ENCODE data around the gene BRWD1.

The BRWD1 gene

DNA sequence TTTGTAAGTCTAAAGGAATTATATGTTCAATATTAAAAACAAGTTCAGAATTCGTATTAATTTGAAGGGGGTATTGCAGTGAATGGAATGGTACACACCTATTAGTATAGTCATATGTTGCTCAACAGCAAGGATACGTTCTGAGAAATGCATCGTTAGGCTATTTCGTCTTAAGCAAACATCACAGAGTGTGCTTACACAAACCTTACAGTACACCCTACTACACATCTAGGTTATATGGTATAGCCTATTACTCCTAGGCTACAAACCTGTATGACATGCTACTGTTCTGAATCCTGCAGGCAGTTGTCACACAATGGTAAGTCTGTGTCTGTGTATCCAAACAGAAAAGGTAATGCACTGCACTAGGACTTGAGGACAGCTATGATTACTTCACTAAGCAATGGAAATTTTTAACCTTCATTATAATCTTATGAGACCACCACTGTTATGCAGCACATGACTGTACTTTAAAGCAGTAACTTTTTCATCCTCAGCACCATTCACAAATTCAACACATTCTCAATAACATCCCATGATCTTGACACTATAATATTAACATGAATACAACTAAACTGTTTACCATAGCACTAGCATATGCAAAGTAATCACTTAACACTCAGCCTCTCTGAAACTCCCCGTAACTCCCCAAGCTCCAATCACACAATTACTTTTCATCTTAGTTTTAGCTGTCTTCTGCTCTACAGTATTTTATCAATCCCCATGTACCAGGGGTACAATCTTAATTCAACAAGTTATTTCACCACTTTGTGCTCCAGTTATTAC lies 115.8 kb downstream of the BRWD1 start:
- DNase-seq (ENCODE audit: low read depth), result no peak

DNA sequence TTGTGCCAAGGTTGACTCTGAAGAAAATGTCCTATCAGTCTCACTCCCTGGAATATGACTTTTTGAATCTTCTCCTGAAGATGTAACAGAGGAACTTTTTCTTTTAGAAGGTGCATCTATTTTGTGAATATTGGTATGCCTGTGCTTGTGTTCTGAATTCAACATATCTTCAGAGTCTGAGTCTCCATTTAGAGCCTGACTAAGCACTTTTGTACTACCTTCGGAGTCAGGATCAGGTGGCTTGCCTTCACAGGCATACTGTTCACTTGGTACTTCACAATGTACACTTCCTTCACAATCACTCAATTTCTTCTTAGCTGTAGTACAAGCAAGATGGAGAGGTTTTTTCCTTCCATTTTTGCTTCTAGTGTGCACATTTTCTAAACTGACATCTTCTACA lies 116.6 kb downstream of the BRWD1 start:
- no peak for DNase-seq (ENCODE audit: low read depth)

DNA sequence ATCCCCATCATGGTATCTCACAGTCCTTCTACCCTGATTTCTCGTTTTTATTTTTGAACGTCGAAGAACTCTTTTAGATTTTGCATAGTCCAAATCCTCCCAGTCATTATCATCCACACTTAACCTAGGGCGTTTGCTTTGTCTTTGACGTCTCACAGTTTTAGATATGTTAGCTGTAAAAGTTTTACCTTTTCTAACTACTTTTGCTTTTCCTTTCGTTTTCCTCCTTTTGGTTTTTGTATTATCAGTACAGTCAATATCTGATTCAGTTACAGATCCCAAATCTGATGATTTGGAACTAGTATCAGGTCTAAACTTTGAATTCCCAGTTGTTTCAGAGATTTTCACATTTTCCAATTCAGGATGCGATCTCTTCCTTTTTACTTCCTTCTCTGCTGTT lies 117.1 kb downstream of the BRWD1 start:
- no peak for DNase-seq (ENCODE audit: low read depth)

DNA sequence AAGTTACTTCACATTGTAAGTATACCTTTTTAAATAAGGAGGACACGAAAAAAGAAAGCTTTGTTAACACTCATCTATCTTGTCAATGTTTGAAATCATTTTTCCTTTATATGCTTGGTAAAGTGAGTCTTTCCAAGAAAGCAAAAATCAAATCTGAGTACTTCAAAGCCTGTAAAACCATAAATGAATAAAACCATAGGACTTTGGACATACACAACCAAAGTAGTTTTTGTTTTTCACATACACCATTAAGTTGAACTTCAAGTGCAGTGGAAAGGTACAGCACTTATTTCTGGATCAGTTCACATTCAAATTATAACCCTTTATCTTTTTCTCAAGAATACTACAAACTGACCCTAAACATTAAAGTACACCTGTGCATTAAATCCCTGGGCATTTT lies 120.1 kb downstream of the BRWD1 start:
- no peak for DNase-seq (ENCODE audit: low read depth)

DNA sequence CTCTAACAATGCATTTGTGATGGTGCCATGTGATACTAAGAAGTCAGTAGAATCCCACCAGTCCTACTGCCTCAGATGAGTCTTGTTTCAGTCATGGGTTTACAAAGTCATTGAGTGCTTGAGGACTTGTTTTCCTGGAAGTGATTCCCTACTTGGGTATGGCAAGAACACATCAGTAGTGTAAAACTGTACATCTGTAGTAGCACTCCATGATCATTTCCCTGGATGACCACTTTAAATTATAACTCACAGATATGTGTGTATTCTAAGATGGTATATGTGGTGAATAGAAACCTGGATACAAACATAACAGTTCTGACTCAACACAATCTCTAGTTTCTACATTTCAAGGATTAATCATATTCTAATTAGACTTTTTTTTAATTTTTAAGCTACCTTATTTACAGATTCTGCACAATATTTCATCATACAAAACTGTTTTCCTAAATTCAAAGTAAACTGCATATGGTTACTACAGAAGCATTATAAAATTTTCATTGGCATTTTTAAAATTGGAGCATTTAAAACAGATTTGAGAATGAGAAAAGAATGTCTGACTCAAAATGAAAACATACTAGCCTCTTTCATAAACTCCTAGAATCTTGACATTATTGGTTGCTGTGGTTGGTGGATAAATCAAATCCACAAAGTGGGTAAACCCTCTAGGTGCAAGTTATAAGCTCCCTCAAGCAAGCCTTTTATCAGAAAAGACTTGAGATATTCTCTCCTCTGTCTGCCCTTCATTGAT lies 123.4 kb downstream of the BRWD1 start:
- peak; percentile 11 for DNase-seq (ENCODE audit: low read depth)

DNA sequence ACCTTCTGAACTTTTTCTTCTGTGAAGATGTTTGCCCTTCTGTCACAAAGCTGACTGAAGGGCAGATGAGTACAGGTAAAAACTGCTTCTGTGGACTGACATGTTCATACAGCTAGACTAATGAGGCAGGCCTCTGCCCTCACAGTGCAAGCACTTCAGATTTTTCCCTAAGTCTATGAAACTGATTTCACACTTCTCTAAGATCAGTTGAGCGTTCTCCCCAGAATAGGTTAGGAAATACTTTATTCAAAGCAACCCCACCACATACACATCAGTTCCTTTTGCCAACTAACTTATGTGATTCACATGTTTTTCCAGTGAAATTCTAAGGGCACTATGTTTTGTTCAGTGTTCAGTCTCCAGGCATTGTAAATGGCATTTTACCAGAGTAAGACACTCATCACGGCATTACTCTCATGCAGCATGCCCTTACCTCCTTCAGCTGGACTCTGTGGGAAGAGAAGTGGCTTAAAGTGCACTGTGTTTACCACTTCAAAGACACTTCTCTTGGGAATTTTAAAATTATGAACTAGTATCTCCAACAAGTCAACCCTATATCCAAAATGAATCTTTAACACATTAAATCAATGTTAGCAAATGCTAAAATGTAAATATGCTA lies 124.8 kb downstream of the BRWD1 start:
- DNase-seq (ENCODE audit: low read depth), result no peak

DNA sequence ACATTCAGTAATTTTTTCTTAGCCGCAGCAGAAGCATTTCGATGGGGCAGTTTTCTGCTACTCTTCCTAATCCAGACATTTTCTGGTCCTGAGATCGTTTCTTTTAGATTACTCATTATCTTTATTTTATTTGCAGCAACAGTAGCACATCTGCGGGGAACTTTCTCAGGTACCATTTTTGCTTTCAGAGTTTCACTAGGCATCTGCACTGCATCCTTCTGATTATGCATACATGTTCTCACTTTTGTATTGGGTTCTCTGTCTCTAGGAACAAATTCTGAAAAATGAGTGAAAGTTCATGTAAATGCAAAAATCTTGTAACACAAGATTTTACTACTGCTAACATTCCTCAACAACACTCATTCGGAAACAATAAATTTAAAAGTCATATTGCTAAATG lies 126.3 kb downstream of the BRWD1 start:
- DNase-seq (ENCODE audit: low read depth), result no peak

DNA sequence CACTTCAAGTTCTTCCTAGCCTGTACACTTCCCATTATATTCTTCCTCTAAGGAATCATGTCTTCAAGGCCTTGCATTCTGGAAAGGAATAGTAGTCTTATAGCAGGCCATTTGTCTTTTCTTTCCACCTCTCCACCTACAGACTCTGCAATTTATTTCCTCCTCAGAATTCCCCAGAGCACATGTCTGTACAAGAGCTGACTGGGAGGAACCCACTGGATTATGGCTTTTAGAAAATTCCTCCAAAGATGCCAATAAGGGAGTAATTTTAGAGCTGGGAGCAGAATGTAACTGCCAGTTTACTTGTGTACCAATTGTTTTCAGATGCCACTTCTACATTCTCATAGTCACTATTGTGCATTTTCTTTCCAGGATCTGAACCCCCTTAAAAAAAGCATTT lies 126.8 kb downstream of the BRWD1 start:
- no peak for DNase-seq (ENCODE audit: low read depth)

DNA sequence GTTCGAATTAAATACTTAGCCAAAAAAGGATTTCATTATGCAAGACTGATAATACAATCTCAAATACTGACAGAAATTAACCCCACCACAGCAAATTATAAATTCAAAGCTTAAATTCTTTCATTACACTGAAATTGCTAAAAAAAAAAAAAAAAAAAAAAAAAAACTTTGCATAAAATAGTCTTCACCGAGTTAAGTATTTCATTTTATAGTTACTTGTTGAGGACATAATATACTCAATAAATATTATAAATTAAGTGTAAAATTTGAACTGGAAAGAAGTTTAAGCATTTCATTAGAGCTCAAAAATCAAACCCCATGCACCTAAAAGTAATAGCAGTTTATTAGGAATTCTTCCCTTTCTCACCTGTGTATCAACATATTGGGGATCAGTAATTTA lies 128.3 kb downstream of the BRWD1 start:
- DNase-seq (ENCODE audit: low read depth), result no peak

DNA sequence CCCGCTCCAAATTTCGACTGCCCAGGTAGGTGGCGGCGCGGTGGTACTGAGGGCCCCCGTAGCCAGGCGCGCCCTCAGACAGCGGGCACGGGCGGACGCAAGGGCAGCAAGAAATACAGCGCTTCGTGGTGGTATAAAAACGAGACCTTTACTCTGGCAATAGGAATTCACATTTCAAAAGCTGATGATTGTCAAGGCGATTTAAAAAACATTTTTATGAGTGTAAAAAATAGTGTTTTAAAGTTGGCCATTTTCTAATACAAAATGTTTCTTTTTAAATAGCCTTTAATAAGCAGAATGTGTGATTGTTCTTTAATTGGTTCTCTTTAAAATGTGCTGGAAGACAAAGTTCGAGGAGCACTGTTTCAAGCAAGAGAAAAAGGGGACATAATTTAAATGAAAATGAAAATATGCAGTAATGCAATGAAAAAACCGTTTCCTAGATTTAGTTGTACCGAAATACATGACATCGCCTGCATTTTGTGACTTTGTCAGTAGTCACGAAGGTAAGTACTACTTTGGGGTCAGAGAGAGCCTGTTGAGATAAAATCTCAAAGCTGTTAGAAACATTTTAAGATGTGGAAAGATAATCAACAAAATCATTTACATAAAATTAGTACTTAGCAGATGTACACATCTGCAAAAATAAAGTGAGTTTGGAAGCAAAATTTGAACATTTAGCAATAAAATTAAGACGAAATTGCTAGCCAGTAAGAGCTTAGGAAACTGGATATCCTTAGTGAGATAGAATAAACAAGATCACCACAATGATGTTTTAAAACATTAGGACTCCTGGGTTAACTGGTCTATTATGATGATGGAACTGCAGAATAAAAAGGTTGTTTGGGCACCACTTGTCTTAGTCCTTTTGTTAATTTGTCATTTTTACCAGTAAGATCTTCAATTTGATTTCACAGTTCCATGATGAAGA lies 129.1 kb downstream of the BRWD1 start:
- peak; percentile 0 for DNase-seq (ENCODE audit: low read depth)

DNA sequence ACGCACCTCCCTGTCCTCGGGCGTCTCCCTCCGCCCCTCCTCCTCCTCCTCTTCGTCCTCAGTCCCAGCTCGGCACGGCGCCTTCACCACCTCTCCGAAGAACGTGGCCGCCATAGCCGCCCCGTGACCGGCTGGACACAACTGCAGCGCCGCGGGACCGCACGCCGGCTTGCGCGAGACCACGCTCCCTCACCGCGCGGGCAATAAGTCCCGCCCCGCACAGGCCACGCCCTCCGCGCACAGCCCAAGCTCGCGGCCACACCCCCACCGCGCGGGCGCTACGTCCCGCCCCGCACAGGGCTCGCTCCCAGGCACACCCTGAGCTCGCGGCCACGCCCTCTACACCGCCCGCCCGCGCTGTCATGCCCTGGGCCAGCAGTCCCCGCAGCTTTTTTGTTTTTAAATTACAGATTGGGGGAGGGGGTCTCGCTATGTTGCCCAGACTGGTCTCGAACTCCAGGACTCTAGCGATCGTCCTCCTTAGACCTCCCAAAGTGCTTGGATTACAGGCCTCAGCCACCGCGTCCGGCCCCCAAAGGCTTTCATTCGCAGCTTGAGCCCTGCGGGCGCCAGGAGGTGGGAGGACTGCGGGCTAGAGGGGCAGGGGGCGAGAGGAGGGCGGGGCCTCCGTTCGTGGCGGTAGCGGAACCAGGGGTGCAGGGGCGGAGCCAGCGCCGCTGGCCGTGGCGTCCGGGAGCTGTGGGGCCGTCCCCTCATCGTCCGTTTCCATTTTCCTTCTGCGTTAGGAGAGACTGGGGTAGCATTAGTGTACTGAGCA lies 130.0 kb downstream of the BRWD1 start, which contains the start of gene PSMG1:
Gene PSMG1 (minus strand): TSS at position 180 of the 778 bp plus-strand sequence. CDS start 66 bp downstream, at position 114.
- DNase-seq (ENCODE audit: low read depth), result peak; percentile 68

DNA sequence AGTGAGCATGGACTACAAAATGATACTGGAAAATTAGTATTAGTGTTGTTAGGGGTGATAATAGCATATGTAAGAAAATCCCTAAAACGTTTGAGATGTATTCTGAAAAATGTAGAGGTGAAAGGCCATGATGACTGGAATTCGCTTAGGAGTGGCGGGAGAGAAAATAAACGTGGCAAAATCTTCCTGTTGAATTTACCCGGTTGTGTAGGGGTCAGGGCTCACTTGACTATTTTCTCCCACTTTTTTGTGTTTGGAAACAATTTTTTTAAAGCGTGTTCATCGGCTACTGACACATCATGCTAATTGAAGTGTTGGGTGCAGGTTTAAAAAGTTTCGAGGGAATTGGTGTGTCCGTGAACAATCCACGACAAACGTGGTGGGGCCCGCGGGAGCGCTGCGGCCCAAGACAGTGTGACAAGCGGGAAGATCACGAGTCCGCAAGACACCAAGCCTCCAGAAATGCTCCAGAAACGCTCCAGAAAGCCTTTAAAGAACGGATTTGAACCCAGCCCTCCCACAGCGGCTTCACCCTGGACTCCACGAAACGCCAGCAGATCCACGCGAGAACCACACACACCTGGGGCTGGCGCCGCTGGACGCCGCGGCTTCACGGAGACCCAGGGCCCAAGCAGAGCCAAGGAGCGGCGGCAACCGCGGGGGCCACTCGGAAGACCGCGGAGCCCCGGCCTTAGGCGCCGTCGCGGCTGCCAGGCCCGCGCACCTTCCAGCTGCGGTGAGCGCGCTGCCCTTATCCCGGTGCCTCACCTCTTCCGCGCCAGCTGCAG lies 130.8 kb downstream of the BRWD1 start:
- peak; percentile 9 for DNase-seq (ENCODE audit: low read depth)

DNA sequence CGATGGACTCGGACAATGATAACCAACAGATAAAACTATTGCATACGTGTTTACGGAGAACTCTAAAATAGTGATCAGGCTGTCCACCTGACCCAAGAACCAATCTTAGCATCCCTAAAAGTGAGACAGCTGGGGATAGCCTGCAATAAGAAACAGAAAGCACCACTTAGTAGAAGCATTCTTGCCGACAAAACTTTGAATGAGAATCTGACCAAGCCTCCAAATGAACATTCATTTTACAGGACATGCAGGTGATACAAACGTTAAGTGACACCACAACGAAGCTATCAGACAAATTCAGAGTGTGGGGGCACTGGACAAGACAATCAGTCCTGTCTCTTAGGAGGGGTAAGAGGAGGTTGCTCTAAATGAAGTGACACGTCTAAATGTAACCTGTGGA lies 131.4 kb downstream of the BRWD1 start:
- DNase-seq (ENCODE audit: low read depth), result no peak

DNA sequence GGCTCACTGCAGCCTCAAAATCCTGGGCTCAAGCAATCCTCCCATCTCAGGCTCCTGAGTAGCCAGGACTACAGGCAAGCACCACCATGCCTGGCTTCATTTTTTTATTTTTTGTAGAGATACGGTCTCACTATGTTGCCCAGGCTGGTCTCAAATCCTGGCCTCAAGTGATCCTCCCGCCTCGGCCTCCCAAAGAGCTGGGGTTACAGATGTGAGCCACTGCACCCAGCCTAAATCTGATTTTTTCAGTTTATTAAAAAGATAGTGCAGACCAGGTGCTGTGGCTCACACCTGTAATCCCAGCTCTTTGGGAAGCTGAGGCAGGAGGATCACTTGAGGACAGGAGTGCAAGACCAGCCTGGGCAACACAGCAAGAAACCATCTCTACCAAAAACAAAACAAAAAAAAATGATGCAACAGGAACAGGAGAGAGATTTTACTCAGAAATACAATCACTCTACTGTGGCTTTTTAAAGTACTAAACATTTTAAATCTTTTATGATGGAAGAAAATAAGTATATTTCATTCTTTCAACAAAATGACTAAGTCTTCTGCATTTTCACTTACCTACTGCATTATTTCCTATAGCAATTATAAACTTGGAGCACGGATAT lies 132.1 kb downstream of the BRWD1 start:
- DNase-seq (ENCODE audit: low read depth), result no peak

DNA sequence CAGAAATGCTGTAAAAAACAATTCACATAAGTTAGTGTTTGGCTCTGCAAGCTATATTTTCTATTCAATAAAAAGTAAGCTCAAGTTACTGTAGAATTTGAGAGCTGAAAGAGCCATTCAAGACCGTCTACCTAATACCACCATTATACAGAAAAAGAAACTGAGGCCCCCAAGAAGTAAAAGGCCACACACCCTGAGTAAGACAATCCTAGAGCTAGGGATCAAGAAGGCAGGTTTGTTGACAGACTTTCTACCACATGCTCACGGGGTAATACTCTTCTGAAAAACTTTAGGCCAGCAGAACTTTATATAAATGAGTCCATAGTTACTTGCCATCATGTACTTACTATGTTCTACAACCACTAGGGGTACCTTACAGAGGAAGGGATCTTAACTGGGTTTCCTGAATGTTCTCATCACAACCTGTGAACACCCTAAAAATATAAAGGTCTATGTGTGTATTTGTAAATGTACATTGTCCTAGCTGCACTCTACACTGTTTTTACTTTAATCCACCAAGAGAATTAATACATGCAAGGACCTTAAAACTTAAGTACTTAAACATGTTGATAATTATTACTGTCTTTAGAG lies 132.9 kb downstream of the BRWD1 start:
- DNase-seq (ENCODE audit: low read depth), result no peak

DNA sequence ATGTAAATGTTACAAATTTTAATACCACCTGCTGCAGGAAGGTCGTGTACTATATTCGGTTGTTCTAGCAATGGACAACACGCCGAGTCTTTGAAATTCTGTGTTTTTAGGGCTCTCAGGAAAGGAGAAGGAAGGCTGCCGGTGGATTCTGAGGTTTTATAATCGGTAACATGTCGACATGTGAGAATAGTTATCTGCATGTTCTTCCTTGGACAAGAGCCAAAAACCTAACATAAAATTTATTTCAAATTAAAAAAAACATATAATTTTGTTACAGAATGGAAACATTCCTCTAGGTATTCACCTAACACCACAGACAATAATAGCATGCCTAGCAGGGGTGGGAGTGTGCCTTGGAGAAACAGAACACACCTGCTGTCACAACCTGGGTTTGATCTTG lies 135.0 kb downstream of the BRWD1 start:
- DNase-seq (ENCODE audit: low read depth), result no peak

DNA sequence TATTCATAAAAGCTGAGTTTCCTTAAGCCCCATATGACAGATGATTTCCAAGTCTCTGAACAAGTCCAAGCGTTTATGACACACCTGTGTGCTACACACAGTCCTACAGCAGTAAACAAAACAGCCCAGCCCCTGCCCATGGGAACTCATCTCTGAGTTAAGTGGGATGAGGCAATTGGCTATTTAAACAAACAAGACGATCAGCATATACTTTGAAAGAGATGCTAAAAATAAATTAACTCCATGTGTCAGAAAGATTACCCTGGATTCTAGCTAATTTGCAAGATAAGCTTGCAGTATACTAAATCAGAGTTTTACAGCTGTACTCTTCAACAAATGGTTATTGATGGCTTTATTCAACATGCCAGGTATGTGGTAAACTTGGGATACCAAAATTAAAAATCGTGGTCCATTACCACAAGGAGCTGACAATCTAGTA lies 137.1 kb downstream of the BRWD1 start:
- DNase-seq (ENCODE audit: low read depth), result no peak

DNA sequence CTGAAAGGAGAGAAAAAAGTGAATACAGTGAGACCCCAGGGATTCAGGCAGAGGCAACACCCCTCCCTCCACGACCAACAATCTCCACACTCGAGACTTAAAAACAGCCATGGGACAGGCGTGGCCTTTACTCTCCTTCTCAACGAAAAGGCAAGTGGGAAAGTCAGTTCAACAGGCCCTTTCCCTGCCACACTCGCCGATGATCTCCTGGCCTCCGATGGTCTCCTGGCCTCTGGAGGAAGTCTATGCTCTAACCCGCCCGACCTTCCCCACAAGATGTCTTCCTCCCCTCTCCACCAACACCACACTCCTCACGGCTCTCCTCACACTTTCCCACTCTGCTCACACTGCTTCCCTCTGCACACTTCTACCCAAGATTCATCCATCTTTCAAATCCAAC lies 137.8 kb downstream of the BRWD1 start:
- DNase-seq (ENCODE audit: low read depth), result no peak

DNA sequence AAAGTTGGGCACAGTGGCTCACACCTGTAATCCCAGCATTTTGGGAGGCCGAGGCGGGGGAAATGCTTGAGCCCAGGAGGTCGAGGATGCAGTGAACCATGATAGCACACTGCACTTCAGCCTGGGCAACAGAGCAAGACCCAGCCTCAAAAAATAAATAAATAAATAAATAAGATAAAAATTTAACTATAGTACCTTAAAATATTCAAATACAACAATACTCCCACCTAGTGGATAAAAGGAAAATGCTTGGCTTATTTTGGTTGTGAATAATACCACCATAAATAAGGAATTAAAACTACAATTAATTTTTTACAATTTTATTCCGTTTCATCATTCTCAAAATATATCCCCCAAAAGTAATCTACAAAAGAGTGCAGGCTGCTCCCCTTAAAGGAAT lies 138.3 kb downstream of the BRWD1 start:
- DNase-seq (ENCODE audit: low read depth), result peak; percentile 10

Measured in HS-5 (cell line).